ENCODE measurements around the gene CAMKK2. TPM values are rescaled to one million over a fixed set of nuclear protein-coding genes. Genes with fewer than 3 reads are reported as not detected.
"Not testable (repeated sequence)": the region's sequence is repeated elsewhere in the genome, so short reads cannot be mapped to it uniquely, and the experiment has no call there.

CAMKK2 gene
- total RNA-seq, 1 experiment from 2014 or later: 26.7 TPM

- H3K4me1 ChIP-seq (replicated peaks; ENCODE audit: insufficient read depth): peaks cover 12% of the 10 kb centered on the region
- H3K4me3 ChIP-seq; H2AFZ ChIP-seq; H4K20me1 ChIP-seq (ENCODE audit: insufficient read depth); H3K4me2 ChIP-seq; intact Hi-C loops (cut with micrococcal nuclease; ENCODE audit: unreplicated experiment); H3K27ac ChIP-seq; BruUV-seq (replicated peaks); DNase-seq; H3K27me3 ChIP-seq (ENCODE audit: insufficient read depth, low read depth); H3F3A ChIP-seq (ENCODE audit: insufficient read depth, low read depth); H3K9me3 ChIP-seq (ENCODE audit: insufficient read depth, low read depth); H3K79me2 ChIP-seq (ENCODE audit: low read depth); CTCF ChIA-PET; H3K36me3 ChIP-seq (ENCODE audit: low read depth); H3K9me2 ChIP-seq (ENCODE audit: insufficient read depth); POLR2A ChIA-PET (ENCODE audit: unreplicated experiment): not testable (repeated sequence)
Measured at GRCh38 chr12:121280531-121280930, 16.0 kb downstream of the CAMKK2 start.

- no peaks in the 10 kb centered on the region for H3K9me3 ChIP-seq (ENCODE audit: insufficient read depth, low read depth)
- H4K20me1 ChIP-seq (ENCODE audit: insufficient read depth): no peaks in the 10 kb centered on the region
- no peak overlapping the region for H3K4me2 ChIP-seq
- CTCF ChIA-PET: no interaction called here
- peaks cover 4% of the 10 kb centered on the region; the same call in 1 of the 2 replicates for H3K79me2 ChIP-seq (ENCODE audit: low read depth)
- no peaks in the 10 kb centered on the region for H3K36me3 ChIP-seq (ENCODE audit: low read depth)
- no peak for TF ChIP-seq CTCF (conservative IDR thresholded peaks at IDR 0.05)
- no peak overlapping the region for H3K4me3 ChIP-seq
- H3K4me1 ChIP-seq (replicated peaks; ENCODE audit: insufficient read depth): peaks cover 12% of the 10 kb centered on the region
- H3K9me2 ChIP-seq (ENCODE audit: insufficient read depth): no peaks in the 10 kb centered on the region
- intact Hi-C loops (cut with micrococcal nuclease; ENCODE audit: unreplicated experiment): no loop called here
- no peak overlapping the region for H2AFZ ChIP-seq
- no peak for DNase-seq
- no peak overlapping the region for H3K27ac ChIP-seq
- no TSS peak for BruUV-seq (replicated peaks)
- no peaks in the 10 kb centered on the region for H3K27me3 ChIP-seq (ENCODE audit: insufficient read depth, low read depth)
- POLR2A ChIA-PET (ENCODE audit: unreplicated experiment): no interaction called here
- H3F3A ChIP-seq (ENCODE audit: insufficient read depth, low read depth): peaks cover 8% of the 10 kb centered on the region
Measured at GRCh38 chr12:121279507-121279915, 17.0 kb downstream of the CAMKK2 start.

- ChIA-PET CTCF (no interaction called here), POLR2A (ENCODE audit: unreplicated experiment) (no interaction called here)
- no peaks in the 10 kb centered on the region for H3K27me3 ChIP-seq (ENCODE audit: insufficient read depth, low read depth)
- H3K4me2 ChIP-seq: no peak overlapping the region
- H3K36me3 ChIP-seq (ENCODE audit: low read depth): no peaks in the 10 kb centered on the region
- TF ChIP-seq EZH2 (IDR thresholded peaks at IDR 0.05; ENCODE audit: low read depth) (no peak), CTCF (conservative IDR thresholded peaks at IDR 0.05) (no peak)
- intact Hi-C loops (cut with micrococcal nuclease; ENCODE audit: unreplicated experiment): no loop called here
- no peak for DNase-seq
- no peaks in the 10 kb centered on the region for H3K9me2 ChIP-seq (ENCODE audit: insufficient read depth)
- no peaks in the 10 kb centered on the region for H3K9me3 ChIP-seq (ENCODE audit: insufficient read depth, low read depth)
- peaks cover 8% of the 10 kb centered on the region for H3F3A ChIP-seq (ENCODE audit: insufficient read depth, low read depth)
- H3K27ac ChIP-seq: no peak overlapping the region
- no peak overlapping the region for H3K4me3 ChIP-seq
- H4K20me1 ChIP-seq (ENCODE audit: insufficient read depth): no peaks in the 10 kb centered on the region
- BruUV-seq (replicated peaks): no TSS peak
- peaks cover 4% of the 10 kb centered on the region; the same call in 1 of the 2 replicates for H3K79me2 ChIP-seq (ENCODE audit: low read depth)
- H2AFZ ChIP-seq: no peak overlapping the region
- peaks cover 12% of the 10 kb centered on the region for H3K4me1 ChIP-seq (replicated peaks; ENCODE audit: insufficient read depth)
Measured at GRCh38 chr12:121279071-121279375, 17.5 kb downstream of the CAMKK2 start.

- CTCF ChIA-PET: no interaction called here
- H3K4me1 ChIP-seq (replicated peaks; ENCODE audit: insufficient read depth): peaks cover 12% of the 10 kb centered on the region
- no peaks in the 10 kb centered on the region for H3K36me3 ChIP-seq (ENCODE audit: low read depth)
- H3K27ac ChIP-seq: no peak overlapping the region
- H2AFZ ChIP-seq: no peak overlapping the region
- no peaks in the 10 kb centered on the region for H3K9me3 ChIP-seq (ENCODE audit: insufficient read depth, low read depth)
- H3K27me3 ChIP-seq (ENCODE audit: insufficient read depth, low read depth): no peaks in the 10 kb centered on the region
- no TSS peak for BruUV-seq (replicated peaks)
- POLR2A ChIA-PET (ENCODE audit: unreplicated experiment): no interaction called here
- no peak overlapping the region for H3K4me2 ChIP-seq
- no peak overlapping the region for H3K4me3 ChIP-seq
- H4K20me1 ChIP-seq (ENCODE audit: insufficient read depth): no peaks in the 10 kb centered on the region
- H3K79me2 ChIP-seq (ENCODE audit: low read depth): peaks cover 4% of the 10 kb centered on the region; the same call in 1 of the 2 replicates
- intact Hi-C loops (cut with micrococcal nuclease; ENCODE audit: unreplicated experiment): no loop called here
- TF ChIP-seq CTCF (conservative IDR thresholded peaks at IDR 0.05) (no peak), EZH2 (IDR thresholded peaks at IDR 0.05; ENCODE audit: low read depth) (no peak)
- H3K9me2 ChIP-seq (ENCODE audit: insufficient read depth): no peaks in the 10 kb centered on the region
- DNase-seq: no peak
- peaks cover 8% of the 10 kb centered on the region for H3F3A ChIP-seq (ENCODE audit: insufficient read depth, low read depth)
Measured at GRCh38 chr12:121278169-121279070, 18.1 kb downstream of the CAMKK2 start.

Measured in PC-9 (cell line).